ENCODE measurements around the gene TBC1D24.
A peak's percentile ranks its signal among the peaks of the same experiment; 100 is the strongest.

The TBC1D24 gene

DNA sequence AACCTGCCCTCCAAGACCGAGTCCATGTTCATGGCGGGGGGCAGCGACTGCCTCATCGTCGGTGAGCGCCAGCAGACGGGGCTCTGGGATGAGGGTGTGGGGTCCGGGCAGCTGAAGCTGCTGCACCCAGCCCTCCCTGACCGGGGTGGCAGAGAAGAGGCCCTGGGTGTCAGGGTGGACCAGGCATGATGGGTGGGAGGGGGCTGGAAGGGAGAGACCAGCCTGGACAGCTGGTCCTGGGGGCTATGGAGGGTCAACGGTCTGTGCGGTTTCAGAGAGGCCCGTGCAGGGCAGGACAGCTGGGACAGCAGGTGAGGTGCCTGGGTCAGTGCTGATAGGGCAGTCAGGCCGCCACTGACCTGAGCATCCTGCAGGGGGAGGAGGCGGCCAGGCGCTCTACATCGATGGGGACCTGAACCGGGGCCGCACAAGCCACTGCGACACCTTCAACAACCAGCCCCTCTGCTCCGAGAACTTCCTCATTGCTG is 25.5 kb downstream of the TBC1D24 start:
- DNase-seq = no peak

DNA sequence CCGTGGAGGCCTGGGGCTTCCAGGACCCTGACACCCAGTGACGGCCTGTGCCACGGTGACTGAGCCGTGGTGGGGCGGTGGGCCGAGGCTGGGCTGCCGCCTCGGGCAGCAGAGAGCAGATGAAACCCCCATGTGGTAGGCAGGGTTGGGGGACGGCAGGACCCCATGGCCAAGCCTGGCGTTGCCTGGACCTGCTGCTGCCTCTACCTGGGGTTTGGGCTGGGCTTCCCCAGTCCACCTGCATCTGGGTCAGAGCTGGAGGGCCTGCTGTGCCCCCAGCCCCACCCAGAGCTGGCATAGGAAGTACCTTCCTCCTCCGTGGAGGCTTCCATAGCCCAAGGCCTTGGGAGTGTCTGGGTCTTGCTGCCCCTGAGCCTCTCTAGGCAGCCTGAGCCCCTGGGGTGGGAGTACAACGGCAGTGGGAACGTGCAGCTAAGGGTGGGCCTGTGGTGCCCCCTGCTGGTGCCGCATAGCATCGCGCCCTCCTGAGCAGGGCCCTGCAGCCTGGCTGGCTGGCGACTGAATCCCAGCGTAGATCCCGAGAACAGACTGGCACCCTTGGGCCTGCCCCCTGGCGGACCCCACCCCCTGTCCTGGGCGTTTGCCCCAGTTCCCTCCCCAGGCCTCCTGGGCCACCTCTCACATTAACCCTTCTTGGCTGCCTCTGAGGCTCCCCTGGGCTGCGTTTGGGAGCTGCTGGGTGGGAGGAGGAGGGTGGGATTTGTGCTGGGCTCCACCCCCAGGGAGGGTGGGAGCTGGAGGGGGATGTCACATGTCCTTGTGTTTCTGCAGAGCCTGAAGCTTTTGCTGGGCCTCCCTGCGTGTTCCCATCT is 26.2 kb downstream of the TBC1D24 start:
- peak; percentile 66 for DNase-seq

DNA sequence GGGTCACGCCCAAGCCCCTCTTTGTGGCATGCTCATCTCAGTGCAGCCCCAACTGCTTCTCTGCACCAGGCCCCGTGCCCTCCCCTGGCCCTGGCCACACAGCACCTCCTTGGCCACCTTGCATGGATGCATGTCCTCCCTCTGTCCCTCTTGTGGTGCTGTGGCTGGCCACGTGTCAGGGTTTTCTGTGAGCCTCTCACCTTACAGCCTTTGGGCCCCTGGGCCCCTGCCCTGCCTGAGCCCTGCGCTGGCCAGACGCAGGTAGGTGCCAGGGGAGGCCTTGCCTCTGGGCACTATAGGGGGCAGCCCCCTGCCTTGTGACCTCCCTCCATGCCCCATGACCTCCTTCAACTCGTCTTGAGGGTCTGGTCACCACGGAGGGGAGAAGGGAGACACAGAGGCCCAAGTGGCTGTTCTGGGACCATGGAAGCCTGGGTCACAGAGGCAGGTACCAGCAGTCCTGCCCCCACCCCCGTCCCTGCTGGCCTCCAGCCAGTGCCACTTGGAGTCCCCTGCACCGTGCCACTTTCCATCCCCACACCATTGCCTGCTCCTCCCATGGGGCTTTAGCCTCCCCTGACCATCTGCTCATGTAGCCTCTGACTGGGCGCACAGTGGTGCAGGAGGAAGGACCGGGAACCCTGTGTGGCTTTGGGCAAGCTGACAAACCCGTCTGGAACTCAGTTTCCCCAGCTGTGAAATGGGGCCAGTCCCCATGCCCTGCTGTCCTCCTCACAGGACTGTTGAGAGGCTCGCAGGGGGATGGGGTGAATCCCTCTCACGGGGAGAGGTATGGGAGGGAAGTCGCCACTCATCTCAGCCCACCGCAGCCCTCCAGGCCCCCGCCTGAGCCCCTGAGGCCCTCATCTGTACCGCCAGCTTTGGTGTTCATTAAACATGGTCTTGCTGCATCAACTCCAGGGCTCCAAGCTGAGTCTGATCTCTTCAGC is 27.3 kb downstream of the TBC1D24 start:
- no peak for DNase-seq

DNA sequence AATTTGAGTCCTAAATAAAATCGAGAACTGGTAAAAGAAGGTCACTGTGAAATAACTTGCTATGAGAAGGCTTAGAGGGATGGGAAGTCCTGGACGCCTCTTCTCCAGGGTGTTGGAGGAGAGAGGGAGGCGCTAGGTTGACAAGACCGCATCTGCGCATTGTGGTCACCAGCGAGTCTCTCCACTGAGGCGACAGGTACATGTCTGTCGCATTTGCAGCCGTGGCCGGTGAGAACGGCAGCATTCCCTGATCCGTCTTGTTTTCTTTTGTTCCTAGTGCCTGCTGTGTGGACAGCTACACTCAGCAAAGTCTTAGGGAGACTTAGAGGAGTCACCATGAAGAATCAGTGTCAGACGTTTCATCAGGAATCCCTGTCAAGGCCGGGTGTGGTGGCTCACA is 30.8 kb downstream of the TBC1D24 start:
- DNase-seq = no peak

DNA sequence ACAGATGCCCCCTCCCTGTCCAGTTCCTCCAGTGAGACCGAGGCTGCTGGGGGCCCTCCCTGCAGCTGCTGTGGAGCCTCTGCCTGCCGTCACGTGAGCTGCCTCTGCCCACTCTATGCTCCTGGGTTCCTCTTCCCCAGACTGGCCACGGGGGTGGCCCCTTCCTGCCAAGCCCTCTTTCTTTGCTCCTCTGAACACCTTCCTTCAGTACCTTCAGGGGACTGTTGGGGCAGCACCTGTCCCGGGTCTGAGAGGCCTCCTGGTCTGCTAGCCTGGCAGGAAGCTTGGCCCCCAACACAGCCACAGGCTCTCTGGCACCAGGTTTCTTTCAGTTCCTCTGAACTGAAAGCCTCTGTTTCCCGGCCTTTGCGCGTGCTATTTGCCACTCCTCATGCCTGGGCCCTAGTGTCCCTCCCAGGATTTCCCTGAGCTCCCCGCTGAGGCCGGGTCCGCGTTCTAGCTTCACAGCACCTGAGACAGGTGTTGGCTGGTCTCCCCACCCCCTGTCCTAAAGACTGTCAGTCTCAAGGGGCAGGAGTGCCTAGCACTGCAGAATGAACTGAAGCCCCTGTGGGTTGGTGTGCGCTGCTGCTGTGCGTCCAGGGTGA is 32.2 kb downstream of the TBC1D24 start:
- DNase-seq = no peak

DNA sequence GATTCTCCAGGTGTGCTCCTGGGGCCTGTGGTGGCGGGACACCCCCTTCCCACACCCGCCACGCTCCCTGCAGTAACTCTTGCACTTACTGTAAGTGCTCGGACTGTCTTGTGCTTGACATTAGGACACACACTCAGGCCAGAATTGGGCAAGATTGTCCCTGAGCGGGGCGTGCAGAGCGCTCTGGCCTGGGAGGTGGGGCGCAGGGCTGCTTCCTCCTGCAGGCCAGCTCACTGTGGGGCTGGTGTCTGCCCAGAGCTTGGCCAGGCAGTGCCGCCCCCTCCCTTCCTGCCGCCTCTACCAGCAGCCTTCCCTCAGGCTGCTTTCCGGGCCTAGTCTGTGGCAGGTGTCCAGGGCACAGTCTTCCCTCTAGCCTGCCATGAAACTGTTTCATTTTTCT is 32.7 kb downstream of the TBC1D24 start:
- no peak for DNase-seq

DNA sequence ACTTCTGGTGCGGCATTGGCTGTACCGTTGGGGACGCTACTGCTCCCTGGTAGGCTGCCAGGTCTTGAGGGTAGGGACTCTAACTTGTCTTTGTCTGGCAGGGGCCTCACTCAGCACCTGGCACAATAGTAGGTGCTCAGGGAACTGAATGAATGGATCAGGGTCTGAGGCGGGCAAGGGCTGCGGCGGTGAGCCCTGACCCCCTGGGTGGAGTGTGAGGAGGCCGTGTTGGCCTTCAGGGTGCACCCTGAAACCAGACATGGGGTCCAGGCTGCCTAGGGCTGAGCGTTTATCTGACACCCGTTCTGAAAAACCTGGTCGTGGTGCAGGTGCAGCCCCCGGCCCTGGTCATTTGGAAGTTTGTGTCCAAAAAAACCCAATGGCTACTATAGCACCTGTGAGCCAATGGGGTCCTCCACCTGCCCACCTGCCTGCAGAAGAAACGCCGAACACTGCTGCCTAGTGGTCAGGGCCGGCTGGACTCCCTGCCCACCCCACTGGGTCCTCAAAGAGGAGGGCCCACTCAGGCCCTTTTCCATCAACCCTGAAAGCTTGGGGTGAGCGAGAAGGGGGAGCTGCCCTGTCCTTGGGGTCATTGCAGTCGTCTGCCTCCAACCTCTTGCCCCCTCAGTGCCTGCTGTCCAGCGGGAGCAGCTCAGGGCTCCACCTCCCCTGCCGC is 33.9 kb downstream of the TBC1D24 start:
- DNase-seq = no peak

DNA sequence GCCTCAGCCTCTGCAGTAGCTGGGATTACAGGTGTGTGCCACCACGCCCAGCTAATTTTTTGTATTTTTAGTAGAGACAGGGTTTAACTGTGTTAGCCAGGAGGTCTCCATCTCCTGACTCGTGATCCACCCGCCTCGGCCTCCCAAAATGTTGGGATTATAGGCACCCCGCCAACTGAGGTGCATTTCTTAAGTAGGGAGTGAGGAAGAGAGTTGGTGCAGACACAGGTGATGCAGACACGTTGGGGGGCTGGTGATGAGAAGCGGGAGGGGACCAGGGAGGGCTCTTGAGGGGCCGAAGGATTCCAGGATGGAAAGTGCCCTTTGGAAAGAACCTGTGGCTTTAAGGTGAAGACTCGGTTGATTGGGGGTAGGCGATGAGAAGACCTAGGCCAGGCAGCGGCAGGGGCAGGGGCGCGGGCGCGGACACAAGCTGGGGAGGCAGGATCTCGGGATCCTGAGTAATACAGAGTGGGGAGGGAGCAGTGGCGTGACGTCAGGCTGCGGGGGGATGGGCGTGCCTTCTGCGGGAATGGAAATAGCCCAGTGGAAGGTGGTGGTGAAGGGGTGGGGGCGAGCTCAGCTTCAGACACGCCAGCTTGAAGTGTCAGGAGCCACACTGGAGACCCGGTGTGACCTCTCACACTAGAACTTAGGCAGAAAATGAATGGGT is 36.3 kb downstream of the TBC1D24 start:
- DNase-seq = no peak

DNA sequence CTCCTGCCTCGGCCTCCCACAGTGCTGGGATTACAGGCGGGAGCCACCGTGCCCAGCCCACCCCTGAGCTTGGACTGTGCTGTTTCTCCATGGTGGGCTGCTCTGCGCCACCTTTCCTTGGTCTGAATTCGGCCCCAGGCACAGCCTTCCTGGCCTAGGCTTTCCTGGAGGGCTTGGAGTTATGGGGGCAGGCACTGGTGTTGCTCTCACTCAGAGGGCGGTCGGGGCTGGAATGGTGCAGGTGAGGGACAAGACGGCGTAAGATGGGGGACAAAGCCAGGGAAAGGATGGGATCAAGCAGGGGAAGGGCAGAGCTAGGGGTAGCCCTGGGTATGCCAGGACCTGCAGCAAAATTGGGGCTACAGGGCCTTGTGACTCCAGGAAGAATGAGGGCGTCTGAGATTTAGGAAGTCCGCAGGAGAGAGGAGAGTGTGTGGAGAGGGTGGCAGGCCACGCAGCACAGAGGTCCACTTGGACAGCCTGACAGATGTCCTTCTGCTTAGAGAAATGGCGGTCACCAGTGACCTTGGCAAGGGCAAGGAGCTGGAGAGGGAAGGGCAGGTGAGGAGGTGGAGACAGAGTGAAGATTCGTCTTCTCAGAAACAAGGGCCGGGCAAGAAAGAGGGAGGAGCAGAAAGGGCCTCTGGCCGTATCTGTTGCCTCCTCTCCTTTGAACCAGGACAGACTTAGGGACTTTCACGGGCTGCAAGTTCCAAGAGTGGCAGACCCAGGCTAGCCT is 37.2 kb downstream of the TBC1D24 start:
- no peak for DNase-seq

DNA sequence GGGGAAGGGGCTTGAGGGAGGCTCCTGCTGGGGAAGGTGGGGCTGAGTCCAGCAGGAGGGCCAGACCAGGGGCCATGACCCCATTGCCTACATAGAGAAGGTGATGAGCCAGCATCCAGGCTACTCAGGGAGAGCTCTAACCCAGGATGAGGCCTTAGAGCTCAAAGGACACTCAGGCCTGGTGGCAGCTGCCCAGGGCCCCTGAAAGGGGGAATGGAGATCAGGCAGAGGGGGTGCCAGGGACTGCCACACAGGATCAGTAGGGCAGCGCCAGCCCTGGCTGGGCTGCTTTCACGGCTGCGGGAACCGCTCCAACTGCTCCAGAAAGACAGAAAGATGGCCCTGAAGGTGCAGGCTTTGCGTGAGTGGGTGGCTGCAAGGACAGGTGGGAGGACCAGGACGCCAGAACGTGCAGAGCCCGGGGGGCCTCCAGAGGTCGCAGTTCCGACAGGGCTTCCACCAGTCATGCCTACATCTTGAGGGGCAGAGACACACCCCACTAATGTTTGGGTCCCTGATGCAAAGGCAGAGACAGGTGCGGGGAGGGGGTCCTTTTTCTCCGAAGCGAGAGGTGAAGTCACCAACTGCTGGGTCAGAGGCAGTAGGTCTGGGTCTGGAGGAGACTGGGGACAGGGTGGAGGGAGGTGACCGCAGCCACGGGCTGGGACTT is 37.9 kb downstream of the TBC1D24 start:
- DNase-seq = no peak

DNA sequence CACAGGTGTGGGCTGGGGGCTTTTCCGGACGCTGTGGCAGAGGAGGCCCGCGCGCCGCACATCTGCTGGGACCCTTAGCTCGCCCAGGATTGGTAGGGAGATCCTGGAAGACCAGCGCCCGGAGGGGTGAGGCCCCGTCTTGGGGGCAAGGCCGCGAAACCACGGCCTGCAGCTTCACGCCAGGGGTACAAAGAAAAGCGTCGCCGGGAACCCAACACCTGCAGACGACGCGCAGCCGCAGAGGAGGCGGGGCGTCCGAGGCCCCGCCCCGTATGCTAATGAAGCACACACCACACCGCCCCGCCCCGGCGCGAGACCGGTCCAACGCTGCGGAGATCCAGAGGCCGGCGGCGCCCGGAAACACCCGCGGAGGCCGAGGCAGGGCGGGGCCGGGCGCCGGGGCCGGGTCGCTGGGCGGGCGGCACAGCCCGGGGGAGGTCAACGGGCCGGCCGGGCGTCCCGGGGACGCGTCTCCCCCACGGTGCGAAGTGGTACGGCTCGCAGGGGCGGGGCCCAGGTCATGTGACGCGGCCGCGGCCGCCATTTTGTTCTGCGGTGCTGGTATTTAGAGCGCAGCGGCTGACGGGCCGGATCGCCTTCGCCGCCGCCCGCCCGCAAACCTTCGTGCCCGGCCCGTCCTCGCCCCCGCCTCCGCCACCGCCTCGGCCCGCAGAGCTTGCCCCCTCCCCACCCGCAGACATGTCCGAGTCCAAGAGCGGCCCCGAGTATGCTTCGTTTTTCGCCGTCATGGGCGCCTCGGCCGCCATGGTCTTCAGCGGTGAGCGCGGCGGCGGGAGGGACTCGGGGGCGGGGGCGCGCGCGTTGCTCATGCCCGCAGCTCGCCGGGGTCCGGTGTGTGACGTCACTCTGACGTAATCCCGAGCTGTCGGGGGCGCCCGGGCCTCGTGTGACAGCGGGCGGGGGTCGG is 38.7 kb downstream of the TBC1D24 start, which contains the start of gene ATP6V0C:
Gene ATP6V0C, plus strand, starts transcription at position 548 of the 928 bp plus-strand sequence. Its CDS starts 152 bp downstream, at position 700.
- peak; percentile 86 for DNase-seq

DNA sequence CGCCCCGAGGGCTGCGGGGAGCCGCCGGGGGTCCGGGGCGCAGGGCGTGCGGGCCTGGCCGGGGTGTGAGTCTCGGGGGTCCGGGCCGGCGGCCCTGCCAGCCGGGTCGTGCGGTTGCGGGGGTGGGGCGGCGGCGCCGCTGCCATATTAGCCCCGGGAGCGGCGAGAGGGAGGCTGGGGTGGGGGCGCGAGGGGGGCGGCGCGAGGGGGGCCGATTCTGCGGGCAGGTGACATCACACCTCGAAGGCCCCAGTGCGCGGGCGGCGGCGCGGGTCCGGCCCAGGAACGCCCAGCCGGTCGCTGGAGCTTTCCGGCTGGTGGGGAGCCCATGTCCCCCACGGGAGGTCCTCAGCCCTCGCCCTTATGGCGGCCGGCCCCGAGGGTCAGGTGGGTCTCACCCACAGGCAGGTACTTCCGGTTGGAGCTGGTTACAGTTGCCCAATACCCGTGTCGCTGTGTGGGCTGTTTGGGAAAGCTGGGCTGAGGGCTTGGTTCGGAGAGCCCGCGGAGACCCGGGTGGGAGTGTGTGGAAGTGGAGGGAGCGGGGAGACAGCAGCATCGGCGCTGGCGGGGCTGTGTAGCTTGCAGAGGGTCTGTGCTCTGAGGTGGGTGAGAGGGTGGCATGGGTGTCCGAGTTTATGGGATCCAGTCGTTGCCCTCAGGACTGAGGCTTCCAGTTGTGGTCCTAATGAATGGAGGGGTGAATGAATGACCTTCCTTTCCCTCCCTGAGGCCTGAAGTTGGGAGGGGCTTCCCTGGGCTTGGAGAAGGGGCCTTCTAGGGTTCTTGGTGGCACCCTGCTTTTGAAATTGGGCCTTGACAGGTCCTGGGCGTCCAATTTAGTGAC is 39.6 kb downstream of the TBC1D24 start:
- no peak for DNase-seq

DNA sequence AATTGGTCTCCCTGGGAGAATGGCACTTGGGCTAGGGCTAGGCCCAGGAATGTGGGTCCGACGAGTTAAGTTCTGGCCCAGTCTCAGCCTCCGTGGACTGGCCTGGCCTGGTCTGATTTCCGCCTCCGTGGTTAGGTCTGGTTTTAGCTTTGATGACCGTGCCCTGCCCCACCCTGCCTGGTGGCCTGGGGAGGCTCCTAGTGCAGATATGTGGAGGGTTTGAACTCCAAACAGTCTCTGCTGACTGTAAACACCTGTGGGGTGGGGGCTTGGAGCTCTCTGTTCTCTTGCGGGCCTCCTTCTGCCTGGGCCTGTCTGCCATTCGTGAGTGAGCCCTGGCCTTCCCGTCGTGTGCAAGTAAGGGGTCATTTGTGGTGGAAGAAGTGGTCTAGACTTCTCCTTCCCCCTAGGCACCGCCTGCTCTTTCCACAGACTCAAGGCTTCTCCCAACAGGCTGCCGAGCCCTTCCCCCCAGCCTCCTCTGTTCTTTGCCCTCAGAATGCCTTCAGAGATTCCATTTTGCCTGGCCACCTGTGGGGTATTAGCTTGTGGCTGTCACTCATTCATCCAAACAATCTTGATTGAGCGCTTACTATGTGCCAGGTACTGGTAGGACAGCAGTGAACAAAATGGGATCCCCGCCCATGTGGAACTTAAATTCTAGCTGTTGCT is 40.4 kb downstream of the TBC1D24 start:
- no peak for DNase-seq

DNA sequence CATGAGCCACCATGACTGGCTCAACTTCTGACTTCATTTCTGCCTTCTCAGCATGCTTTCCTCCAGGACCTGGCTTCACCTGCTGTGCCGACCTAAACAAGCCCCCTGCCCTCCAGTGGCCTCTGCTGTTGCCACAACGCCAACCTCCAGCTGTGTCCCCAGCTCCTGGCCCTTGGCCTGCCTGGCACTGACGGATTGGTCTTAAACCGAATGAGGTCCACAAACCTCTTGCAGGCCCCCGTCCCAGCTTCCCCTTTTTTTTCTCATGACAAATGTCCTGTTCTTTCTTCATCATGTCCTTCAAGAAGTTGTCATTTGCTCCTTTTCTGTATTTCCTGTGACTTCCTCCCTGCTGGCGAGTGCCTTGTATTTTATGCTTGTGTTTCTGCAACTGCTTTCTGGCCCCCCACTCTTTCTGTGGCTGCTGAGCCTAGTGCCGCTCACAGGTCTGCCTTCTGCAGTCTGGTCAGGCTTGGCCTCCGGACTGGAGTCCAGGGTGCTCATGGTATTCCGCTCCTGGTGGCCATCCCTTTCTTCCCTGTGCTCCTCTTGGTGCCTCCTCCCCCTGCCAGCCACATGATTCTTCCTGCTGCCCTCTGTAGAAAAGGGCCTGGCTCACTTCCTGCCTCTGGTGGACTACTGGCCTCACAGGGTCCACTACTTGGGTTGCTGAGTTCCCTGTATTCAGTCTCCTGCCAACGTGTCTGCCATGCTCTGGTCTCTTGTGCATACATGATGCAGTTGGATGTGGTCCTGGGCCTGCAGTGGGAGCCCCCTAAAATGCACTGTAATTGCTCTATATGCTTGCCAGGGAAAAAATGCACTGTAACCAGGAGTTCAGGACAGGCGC is 41.7 kb downstream of the TBC1D24 start:
- no peak for DNase-seq

DNA sequence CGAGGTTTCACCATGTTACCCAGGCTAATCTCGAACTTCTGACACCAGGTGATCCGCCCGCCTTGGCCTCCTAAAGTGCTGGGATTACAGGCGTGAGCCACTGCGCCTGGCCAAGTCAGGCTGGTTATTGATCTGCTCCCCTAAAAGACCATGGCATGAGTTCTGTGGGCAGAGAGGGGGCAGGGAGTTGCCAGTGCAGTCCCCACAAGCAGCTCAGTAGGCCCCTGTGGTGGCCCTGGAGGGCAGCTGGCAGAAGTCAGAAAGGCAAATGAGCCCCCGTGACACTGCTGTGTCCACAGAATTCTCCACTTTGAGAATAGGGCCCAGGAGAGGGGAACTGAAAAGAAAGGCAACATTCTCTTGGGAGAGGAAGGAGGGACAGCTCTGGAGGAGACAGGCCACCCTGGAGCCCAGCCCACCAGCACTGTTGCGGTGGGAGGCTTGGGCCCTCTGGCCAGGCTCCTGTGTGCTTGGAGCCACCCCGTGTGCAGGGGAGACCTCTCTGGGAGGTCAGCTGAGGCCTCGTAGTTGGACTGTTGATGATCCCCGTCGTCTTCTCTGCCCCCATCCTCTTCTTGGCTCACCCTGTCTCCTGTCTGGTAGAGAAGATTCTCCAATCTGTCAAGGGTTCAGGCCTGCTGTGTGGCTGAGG is 43.2 kb downstream of the TBC1D24 start:
- DNase-seq = no peak
